GM18909 (cell line): ENCODE data around the gene KCNIP4.
"Not testable (repeated sequence)": the region's sequence is repeated elsewhere in the genome, so short reads cannot be mapped to it uniquely, and the experiment has no call there.

ENCODE experiments used
- ATAC-seq: cut with Tn5 transposase; IDR thresholded peaks from one replicate; pipeline ENCODE4 v1.9.1; 2021; ENCODE audit warnings: mild to moderate bottlenecking; ENCODE audit not compliant: unreplicated experiment, poor library complexity

The KCNIP4 gene

GRCh38 chr4:21948347-21949072 lies at the start of gene KCNIP4:
KCNIP4 (minus strand) TSS chr4:21948772.
- peak; percentile 57 for ATAC-seq

- not testable (repeated sequence) for ATAC-seq
Measured at GRCh38 chr4:21996618-21997017, 48.0 kb upstream of the KCNIP4 start.

DNA sequence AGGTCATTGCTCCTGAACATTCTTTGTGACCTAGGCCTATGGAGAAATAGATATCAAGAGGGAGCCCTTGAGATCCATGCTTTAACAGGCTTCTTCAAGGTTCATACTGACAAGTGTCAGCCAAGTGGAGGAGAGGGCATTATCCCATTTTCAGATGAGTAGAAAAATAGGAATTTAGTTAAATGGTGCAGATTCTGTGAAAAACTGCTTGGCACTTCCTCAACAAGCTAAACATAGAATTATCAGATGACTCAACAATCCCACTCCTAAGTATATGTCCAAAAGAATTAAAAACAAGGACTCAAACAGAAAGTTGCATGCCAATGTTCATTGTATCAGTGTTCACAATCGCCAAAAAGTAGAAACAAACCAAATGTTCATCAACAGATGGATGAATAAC lies 43.8 kb upstream of the KCNIP4 start:
- ATAC-seq = no peak

DNA sequence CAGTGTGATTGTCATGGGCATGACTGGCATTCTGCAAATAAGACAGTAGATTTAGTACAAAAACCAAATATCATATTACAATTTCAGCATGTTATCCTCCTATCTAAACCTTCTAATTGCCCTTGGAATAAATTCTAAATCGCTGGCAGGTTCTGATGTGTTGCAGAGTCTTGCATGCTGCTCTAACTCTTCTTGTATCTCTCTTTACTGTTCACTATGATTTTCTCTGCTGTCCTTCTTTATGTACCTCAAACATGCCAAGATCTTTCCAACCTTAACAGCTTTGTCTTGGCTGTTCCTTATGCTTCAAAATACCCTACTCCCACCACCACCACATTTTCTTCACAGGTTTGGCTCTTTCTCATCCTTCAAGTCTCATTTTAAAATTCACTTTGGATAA lies 43.0 kb upstream of the KCNIP4 start:
- no peak for ATAC-seq

GRCh38 chr4:21991050-21991449 lies 42.5 kb upstream of the KCNIP4 start:
- ATAC-seq = no peak

GRCh38 chr4:21989351-21989750 lies 40.8 kb upstream of the KCNIP4 start:
- no peak for ATAC-seq

DNA sequence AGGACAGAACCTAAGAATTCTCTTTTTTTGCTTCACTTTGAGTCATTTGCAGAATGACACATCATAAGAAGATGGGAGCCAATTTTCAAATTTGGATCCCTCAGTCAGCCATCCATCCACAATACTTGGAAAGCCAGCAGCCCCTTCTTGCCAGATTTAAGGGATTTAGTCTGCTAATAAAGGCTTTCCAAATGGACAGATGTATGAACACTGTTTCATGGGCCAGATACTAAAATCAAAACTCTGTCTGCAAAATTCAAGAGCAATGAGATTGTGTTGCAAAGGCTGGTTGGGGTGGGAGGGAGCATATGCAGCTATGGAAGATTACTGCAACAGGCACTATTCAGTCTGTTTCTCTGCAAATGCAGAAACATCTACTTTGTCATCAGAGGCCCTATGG lies 37.7 kb upstream of the KCNIP4 start:
- no peak for ATAC-seq

- no peak for ATAC-seq
Measured at GRCh38 chr4:21982087-21982486, 33.5 kb upstream of the KCNIP4 start.

DNA sequence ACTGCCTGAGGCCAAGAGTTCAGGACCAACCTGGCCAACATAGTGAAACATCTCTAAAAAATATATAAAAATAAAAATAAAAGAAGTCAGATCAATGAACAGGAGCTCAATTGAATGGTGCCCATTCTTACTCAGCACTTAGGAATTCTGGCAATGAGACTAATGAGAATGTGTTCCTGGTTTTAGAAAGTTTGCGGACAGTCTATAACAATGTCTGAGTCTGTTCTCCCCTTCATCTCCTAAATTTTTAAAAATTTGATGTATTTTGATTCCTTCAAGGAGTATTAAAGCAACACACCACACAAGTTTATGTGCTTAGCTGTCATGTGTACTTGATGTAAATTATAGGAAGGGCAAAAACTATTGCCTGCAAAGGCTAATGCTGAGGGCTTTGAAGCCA lies 30.6 kb upstream of the KCNIP4 start:
- ATAC-seq = no peak

DNA sequence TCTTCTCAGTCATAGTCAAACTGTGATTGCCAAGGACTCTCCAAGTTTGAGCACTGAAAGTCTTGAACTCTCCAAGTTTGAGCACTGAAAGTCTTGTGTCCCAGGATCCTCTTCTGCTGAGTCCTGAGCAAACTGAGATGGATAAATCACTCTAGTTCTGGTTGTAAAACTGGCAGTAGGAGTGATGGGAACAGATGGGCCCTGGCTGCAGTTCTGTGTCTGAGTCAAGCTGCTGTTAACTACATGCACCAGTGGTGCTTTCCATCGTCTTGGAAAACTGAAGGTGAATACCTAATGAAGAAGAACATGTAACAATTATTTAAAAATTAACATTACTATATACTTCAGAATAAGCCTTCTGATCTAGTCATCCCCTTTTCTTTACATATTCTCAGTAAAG lies 27.6 kb upstream of the KCNIP4 start:
- ATAC-seq = no peak

DNA sequence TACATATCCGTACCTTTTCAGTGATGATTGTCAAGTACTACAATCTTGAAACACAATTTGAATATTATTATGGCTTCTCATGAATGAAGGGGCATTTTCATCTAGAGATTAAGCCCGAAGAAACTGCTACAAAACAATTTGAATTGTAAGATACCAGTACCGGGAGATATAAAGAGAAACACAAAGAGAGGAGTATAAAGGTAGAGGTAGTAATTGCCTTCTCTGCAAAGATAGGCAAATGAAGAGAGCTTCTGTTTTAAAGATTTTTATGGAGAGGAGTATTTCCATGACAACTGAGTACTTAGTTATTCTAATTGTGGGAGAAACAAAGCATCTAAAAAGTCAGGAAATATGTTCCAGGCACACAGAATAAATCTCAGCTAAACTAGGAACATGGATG lies 25.3 kb upstream of the KCNIP4 start:
- ATAC-seq = no peak

DNA sequence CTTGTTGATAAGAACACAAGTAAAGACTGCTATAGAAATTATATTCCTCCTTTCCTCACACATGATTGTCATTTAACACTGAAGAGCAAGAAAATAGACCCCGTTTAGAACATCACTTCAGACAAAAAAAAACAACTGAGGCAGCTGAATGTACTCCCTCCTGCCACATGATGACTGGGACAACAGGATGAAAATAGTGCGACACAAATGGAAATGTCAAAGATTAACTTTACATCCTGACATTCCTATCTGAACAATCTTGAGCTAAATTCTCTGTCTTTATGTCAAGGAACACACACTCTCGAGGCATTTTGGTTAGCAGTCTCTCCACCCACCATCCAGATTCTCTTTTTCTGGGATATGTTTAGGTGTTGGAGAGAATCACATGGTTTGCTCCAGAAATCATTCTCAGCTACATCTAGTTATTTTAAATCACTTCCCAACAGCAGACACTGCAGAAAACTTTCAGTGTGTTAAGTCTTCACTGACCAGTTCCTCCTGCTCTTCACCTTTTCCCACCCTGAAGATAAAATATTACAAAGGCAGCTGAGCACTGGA lies 16.3 kb upstream of the KCNIP4 start:
- ATAC-seq = no peak

GRCh38 chr4:21962691-21963090 lies 14.1 kb upstream of the KCNIP4 start:
- ATAC-seq = no peak

DNA sequence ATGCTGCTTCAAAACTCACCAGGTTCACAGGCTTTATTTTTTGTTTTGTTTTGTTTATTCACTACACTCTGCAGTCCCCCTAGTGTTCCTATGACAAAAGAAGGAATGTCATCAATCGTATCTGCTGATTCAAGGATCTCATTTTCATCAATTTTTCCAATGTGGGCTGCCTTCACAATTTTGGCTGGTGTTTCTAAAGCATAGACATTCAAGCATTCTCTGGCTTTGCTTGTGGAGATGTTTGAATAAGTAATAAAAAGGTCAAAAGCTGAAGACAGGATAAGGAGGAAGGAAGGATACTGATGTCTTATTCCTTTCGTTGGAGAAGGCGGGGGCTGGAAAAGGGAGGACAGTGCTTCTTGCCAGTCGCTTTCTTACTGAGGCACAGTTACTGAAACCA lies 12.2 kb upstream of the KCNIP4 start:
- ATAC-seq = no peak

DNA sequence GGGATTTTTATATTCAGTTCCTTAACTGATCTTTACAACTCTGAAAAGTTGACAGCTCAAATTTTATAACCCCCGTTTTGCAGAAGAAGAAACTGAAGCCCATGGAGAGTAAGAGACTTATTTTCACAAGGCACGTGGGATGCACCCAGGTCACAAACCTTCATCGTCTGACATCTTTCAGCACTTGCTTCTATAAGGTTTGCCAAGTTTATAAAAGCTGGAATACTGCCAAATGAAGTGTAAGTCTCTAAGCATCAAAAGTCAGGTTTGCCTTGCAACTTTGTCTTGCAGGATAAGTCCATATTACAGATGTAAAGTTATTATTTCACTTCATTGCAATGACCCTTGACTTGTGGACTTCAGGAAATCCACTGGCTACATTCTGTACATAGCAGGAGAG lies 6.3 kb upstream of the KCNIP4 start:
- no peak for ATAC-seq

DNA sequence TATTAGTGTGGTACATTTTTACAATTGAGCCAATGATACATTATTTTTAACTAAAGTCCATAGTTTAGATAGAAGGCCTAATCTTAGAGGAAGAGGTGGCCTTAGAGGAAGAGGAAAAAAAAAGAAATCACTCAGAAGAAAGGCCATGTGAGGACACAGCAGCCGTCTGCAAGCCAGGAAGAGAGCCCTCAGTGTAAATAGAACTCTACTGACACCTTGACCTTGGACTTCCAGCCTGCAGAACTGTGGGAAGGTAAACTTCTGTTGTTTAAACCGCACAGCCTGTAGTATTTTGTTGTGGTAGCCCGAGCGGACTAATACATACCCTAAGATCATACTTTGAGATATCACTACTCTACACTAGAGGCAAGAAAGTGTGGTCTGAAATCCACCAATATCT lies 5.1 kb upstream of the KCNIP4 start:
- ATAC-seq = no peak

DNA sequence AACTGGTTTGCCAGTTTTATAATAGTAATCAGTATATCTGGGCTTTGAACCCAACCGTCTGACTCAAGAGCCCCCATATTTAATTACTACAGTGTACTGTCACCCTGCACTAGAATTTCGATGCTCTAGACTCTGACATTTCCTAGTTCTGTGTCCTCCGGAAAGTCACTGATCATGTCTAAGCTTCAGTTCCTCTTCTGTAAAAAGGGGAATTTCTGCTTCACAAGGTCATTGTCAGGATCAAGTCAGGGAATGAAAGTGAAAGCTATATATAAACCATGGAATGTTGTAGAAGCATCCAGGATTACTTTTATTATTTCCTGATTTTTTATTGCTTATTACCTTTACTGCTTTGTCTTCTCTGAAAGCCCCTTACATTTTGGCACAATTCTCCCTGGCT lies 4.0 kb upstream of the KCNIP4 start:
- ATAC-seq = no peak

DNA sequence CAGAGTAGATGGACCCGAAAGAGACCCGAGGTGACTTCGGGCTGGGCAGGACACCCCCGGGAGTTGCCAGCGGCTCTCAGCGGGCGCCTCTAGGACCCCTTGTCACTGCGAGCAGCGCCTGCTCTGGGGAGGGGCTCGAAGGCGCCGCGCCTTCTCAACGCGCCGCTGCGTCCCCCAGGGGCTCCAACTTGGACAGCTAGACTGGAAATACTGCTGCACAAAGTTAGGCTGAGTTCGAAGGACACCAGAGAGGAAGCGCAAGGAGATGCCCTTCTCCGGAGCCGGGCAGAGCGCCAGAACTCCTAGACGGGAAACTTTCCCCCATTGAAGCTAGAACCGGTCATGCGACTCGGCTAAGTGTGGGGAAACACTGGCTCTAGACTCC lies 493 bp upstream of the KCNIP4 start:
- ATAC-seq = peak; percentile 16

DNA sequence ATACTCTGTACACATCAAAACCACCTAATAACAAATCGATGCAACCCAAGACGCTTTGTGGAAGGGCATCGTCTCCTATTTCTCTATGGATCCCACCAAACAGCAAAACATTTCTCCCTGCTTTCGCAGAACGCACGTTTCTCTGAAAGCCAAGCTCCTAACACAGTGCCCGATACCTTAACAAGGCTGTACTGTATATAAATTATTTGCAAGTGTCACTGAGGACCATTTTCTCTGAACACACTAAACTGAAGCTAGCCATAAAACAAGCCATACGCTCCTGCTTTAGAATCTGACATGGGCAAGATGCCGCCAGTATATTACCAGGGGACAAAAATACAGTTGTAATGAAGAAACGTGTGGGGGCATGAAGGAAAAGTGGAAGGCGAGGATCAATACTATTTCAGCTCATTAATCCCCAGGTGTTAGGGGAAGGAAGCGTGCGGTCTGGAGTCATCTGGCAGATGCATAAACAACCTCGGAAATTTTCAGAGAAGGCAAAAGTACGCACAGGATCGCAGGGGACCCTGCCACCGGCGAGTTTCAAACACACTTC lies 703 bp downstream of the KCNIP4 start:
- ATAC-seq = no peak

DNA sequence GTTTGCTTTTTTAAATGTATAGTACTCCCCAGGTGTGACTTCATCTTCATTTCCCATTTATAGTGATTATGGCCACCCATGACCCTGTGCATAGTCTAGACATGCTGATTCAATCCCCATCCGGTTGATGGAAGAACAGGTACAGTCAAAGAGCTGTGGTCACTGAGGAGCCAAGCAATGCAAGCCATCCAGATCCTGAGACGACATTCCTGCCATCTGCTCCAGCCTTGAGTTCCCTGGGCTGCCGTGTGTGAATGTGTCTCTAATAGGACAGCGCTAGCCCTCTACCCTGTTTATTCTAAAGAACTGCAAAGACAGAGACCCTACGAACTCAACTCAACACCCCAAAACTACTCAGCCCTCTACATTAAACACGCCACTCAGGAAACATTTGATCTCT lies 1.7 kb downstream of the KCNIP4 start:
- ATAC-seq = no peak

DNA sequence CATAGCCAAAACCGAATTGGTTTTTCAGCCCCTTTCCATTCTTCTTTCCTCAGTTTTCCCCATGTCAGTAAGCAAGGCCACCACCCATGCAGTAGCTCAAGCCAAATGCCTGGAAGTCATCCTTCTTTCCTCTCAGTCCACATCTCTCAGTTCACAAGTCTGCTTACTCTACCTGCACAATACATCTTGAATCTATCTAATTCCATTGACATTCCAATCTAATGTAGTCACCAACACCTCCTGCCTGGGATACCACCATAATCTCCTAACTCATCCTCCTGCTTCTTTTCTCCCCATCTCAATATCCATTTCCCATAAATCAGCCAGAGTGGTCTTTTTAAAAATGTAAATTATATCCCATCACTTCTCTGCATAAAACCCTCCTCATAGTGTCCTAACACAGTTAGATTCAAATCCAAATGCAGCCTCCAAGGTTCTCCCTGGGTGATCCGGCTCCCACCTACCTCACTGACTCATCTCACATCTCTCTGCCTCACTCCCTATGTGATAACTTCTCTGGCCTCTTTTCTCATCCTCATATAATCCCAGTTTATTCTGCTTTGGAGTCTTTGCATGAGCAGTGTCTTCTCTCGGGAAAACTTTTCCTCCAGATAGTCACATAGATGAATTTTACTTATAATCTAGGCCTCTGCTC lies 26.9 kb downstream of the KCNIP4 start:
- ATAC-seq = no peak

GRCh38 chr4:21915761-21916160 lies 32.8 kb downstream of the KCNIP4 start:
- ATAC-seq = no peak
